CD4-positive, alpha-beta T cell treated with Interleukin-21 for 1 hour (primary cell): ENCODE data around the gene TRIM43B.
"Not testable (repeated sequence)": the region's sequence is repeated elsewhere in the genome, so short reads cannot be mapped to it uniquely, and the experiment has no call there.

Experiments used
- DNase-seq: peaks from one replicate; pipeline ENCODE4 v3.0.0-alpha.2; 2020

Gene TRIM43B

GRCh38 chr2:95433373-95433772 lies 51.2 kb downstream of the TRIM43B start:
- not testable (repeated sequence) for DNase-seq

DNA sequence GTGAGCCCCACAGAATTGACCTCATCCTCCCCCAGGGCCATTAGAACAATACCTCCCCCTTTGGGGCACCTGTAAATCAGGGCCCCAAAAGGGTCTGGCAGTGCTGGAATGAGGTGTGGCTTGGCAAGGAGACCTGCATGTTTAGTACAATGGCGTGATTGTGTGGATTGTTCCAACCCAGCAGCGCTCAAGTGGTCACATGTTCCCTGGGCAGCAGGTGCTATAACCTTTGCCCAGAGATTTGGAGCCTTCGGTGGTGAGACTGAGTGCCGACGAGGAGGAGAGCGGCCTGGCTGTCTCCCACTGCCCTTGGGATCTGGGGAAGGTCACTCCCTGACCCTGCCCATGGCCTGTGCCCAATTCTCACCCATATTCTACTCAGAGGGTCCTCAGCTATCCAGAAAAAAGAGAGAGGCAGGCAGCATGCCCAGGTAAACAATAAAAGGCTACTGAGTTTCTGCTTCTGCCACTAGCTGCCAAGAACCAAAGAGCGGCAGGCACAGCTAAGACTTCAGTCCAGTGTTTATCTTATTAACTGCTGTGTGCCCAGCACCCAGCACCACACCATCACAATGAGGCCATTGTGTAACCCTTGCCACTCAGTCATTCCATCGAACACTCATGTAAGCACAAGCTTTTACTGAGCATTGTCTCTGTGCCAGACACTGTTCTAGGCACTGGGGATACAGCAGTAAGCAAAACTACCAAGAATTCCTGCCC lies 54.6 kb downstream of the TRIM43B start:
- not testable (repeated sequence) for DNase-seq

DNA sequence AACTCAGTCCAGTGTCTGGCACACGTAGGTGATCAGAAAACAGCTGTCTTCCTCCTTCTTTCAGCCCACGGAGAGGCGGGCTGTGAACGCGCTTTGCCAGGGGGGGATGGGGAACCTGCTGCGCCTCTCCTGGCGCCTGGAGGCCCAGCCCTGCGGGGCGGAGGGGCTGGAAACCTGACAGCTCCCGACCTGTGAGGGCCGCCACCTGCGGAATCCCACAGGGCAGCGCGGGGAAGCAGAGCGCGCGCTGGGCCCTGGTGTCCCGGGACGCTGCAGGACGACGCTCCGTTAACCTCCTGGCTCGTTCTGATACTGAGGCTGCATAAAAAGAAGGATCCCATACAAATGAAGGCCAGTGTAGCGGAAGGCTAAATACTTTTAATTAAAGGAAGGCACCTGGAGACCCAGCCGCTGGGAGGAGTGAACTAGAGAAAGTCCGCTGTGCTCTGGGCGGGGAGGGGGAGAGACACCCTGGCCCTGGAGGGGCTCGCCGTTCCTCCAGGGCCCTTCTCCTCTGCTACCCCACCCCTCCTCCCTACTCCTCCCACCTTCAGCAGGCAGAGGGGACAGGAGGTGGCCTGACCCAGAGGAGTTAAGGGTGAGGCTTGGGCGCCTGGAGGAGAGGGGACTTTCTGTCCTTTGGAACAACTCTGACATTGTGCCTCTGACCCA lies 57.2 kb downstream of the TRIM43B start:
- not testable (repeated sequence) for DNase-seq
